Keratinocyte (primary cell): ENCODE data around the gene DAP3. TPM values are rescaled to one million over a fixed set of nuclear protein-coding genes. Genes with fewer than 3 reads are reported as not detected.

Experiments used
- DNase-seq: peaks from one replicate; pipeline ENCODE4 v3.0.0-alpha.2; 2011; ENCODE audit warnings: low read depth, missing footprints, low spot score
- FAIRE-seq: peaks from 2 replicates; lab custom pipeline; 2011; peaks lifted over from hg19 to GRCh38; lab: Jason Lieb, UNC
- H2AFZ ChIP-seq: 2 replicates; pipeline ENCODE4 v1.6.0; 2012; ENCODE audit warnings: low read length, control low read depth, inconsistent platforms; ENCODE audit not compliant: control insufficient read depth
- H3K27ac ChIP-seq: 2 replicates; pipeline ENCODE4 v1.5.1; 2011; ENCODE audit warnings: low read length; ENCODE audit not compliant: control insufficient read depth, insufficient read depth
- H3K27me3 ChIP-seq: 3 replicates; pipeline ENCODE4 v1.6.0; 2011; ENCODE audit warnings: low read length; ENCODE audit not compliant: control insufficient read depth, insufficient read depth; ENCODE audit errors: extremely low read depth
- H3K36me3 ChIP-seq, 2 experiments: 2 replicates in 1 of 2; 3 replicates in 1 of 2; pipeline ENCODE4 v1.5.1; 2011; ENCODE audit warnings: low read length in 2 of 2, mild to moderate bottlenecking in 1 of 2; ENCODE audit not compliant: control insufficient read depth in 2 of 2, insufficient read depth in 2 of 2; ENCODE audit errors: extremely low read depth in 1 of 2
- H3K4me1 ChIP-seq: 3 replicates; pipeline ENCODE4 v1.5.1; 2011; ENCODE audit warnings: low read length; ENCODE audit not compliant: control insufficient read depth, insufficient read depth; ENCODE audit errors: extremely low read depth
- H3K4me2 ChIP-seq: 3 replicates; pipeline ENCODE4 v1.6.0; 2011; ENCODE audit warnings: low read depth, low read length; ENCODE audit not compliant: control insufficient read depth, insufficient read depth; ENCODE audit errors: extremely low read depth
- H3K4me3 ChIP-seq, 3 experiments: fragments of 200-600 bp in 1 of 3; sonication (generic) in 1 of 3; 2 replicates in 2 of 3; 3 replicates in 1 of 3; pipeline ENCODE4 v1.5.1; 2011 to 2016; ENCODE audit warnings: low read length in 3 of 3, mild to moderate bottlenecking in 3 of 3, control low read depth in 2 of 3, inconsistent platforms in 1 of 3, low read depth in 1 of 3, mixed read lengths in 1 of 3, mixed run types in 1 of 3, moderate library complexity in 1 of 3; ENCODE audit not compliant: control insufficient read depth in 2 of 3, insufficient read depth in 2 of 3; ENCODE audit errors: extremely low read depth in 1 of 3
- H3K79me2 ChIP-seq: 2 replicates; pipeline ENCODE4 v1.6.0; 2012; ENCODE audit warnings: low read length; ENCODE audit not compliant: control insufficient read depth, insufficient read depth
- H3K9ac ChIP-seq: 3 replicates; pipeline ENCODE4 v1.6.0; 2011; ENCODE audit warnings: low read length; ENCODE audit not compliant: control insufficient read depth, insufficient read depth; ENCODE audit errors: extremely low read depth
- H3K9me1 ChIP-seq: 3 replicates; pipeline ENCODE4 v1.6.0; 2011; ENCODE audit warnings: low read length; ENCODE audit not compliant: control insufficient read depth, insufficient read depth; ENCODE audit errors: extremely low read depth
- H3K9me3 ChIP-seq: 2 replicates; pipeline ENCODE4 v1.5.1; 2012; ENCODE audit warnings: low read depth, low read length; ENCODE audit not compliant: control insufficient read depth
- H4K20me1 ChIP-seq: 3 replicates; pipeline ENCODE4 v1.6.0; 2011; ENCODE audit warnings: low read length; ENCODE audit not compliant: control insufficient read depth, insufficient read depth; ENCODE audit errors: extremely low read depth
- CTCF ChIP-seq, 3 experiments: IDR thresholded peaks in 1 of 3; conservative IDR thresholded peaks in 1 of 3; optimal IDR thresholded peaks in 1 of 3; 2 replicates in 2 of 3; 3 replicates in 1 of 3; pipeline versions ENCODE3 to v1.5.1; 2011; ENCODE audit warnings: low read length in 3 of 3, mild to moderate bottlenecking in 3 of 3, moderate library complexity in 2 of 3, control low read depth in 1 of 3, inconsistent platforms in 1 of 3; ENCODE audit not compliant: insufficient read depth in 2 of 3; ENCODE audit errors: extremely low read depth in 1 of 3
- EZH2 ChIP-seq: IDR thresholded peaks from one replicate; pipeline ENCODE4 v1.6.1; 2012; ENCODE audit warnings: inconsistent platforms, mild to moderate bottlenecking, low read length, moderate library complexity
- dilution Hi-C: fragments of 300-500 bp; cut with MboI; formaldehyde crosslinking; loops from one replicate; pipeline ENCODE4 v1.7.0; 2020; ENCODE audit warnings: low sequenced_read_pairs; ENCODE audit not compliant: extremely low pct_ligation_motif_present
- polyA plus RNA-seq, 5 experiments: library from polyadenylated mRNA; depleted of rRNA in 3 of 5; stranded (reverse) in 3 of 5; stranded (forward) in 1 of 5; unstranded in 1 of 5; fragments of >200 nt; gene quantifications; 1 replicate in 1 of 5; 2 replicates in 3 of 5; 3 replicates in 1 of 5; pipeline versions ENCODE4 v1.2.1 to v1.2.3, GENCODE V29; 2011 to 2012; ENCODE audit warnings: missing spikeins in 2 of 5, low read depth in 1 of 5, low replicate concordance in 1 of 5

DAP3 gene
- polyA plus RNA-seq, 1 donor (not counting 4 experiments of a cell fraction or from before 2014, with no cell fraction given) = 203 TPM

DNA sequence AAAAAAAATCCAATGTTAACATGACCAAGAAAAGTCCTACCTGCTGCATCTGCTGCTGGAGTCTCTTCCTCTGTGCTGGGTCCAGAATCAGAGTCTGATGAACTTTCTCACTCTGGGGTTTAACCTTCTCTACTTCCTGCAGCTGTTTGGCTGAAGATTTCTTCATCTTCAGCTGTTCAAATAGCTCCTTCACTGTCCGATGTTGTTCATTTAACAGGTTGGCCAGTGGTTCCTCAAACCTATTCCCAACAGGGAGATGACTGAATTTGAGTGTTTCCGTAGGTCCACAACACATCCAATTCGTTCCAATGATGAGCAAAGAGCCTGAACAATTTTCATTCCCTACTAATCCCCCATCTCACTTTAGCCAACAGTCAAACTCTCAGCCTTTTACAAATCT lies 88.7 kb downstream of the DAP3 start:
- dilution Hi-C loops = no loop called here
- no peaks in the 10 kb centered on the region for H4K20me1 ChIP-seq
- H3K27me3 ChIP-seq = no peaks in the 10 kb centered on the region
- H3K27ac ChIP-seq = no peak overlapping the region
- peaks cover 7% of the 10 kb centered on the region for H3K4me1 ChIP-seq
- FAIRE-seq = no peak
- peaks cover 5 to 24% of the 10 kb centered on the region in 2 experiments for H3K36me3 ChIP-seq
- no peak overlapping the region for H3K9ac ChIP-seq
- no peak for TF ChIP-seq EZH2
- TF ChIP-seq CTCF (optimal IDR thresholded peaks at IDR 0.05 in 1 of 3, IDR thresholded peaks at IDR 0.05 in 1 of 3, conservative IDR thresholded peaks at IDR 0.05 in 1 of 3; ENCODE audit: extremely low read depth in 1 of 3, insufficient read depth in 2 of 3, low read length in 3 of 3) = no peak
- H3K4me2 ChIP-seq = no peak overlapping the region
- H2AFZ ChIP-seq = no peak overlapping the region
- no peaks in the 10 kb centered on the region for H3K9me1 ChIP-seq
- H3K9me3 ChIP-seq = no peaks in the 10 kb centered on the region
- no peaks in the 10 kb centered on the region for H3K79me2 ChIP-seq
- no peak for DNase-seq
- no peak overlapping the region for H3K4me3 ChIP-seq

Other genes with a start within 250 kb of the DAP3 start
- gene ASH1L, start 126.3 kb upstream of the DAP3 start, polyA plus RNA-seq = 12.1 to 14.2 TPM (median 13.8 TPM) in 3 replicates
- 25.4 to 41.1 TPM (median 30.5 TPM) in 3 replicates for gene MSTO1, start 78.9 kb upstream of the DAP3 start, polyA plus RNA-seq
- 33.0 to 79.1 TPM (median 45.2 TPM) in 3 replicates for gene YY1AP1, start 317 bp upstream of the DAP3 start, polyA plus RNA-seq
- gene GON4L, start 168.1 kb downstream of the DAP3 start, polyA plus RNA-seq = 16.7 to 18.8 TPM (median 18.1 TPM) in 3 replicates
- gene SYT11, start 170.5 kb downstream of the DAP3 start, polyA plus RNA-seq = 0.08 to 0.18 TPM (median 0.13 TPM) in 3 replicates
- 27.1 to 33.5 TPM (median 28.7 TPM) in 3 replicates for gene RIT1, start 222.3 kb downstream of the DAP3 start, polyA plus RNA-seq
- 31.6 to 61.0 TPM (median 51.3 TPM) in 3 replicates for gene KHDC4, start 245.3 kb downstream of the DAP3 start, polyA plus RNA-seq